HS-5 (cell line): ENCODE results near the gene TBC1D25.
"Not testable (repeated sequence)": the region's sequence is repeated elsewhere in the genome, so short reads cannot be mapped to it uniquely, and the experiment has no call there.

Experiments
- DNase-seq: peaks from one replicate; pipeline ENCODE4 v3.0.0-alpha.2; 2012; ENCODE audit warnings: low read depth

Gene TBC1D25

GRCh38 chrX:48515842-48516241, 23.7 kb upstream of the TBC1D25 start:
- DNase-seq, result no peak

GRCh38 chrX:48516285-48516684, 23.2 kb upstream of the TBC1D25 start:
- no peak for DNase-seq

- no peak for DNase-seq
These were observed 22.5 kb upstream of the TBC1D25 start for GRCh38 chrX:48516987-48517386.

GRCh38 chrX:48519481-48519880, 20.0 kb upstream of the TBC1D25 start:
- not testable (repeated sequence) for DNase-seq

- DNase-seq, result no peak
These were observed 19.1 kb upstream of the TBC1D25 start for GRCh38 chrX:48520455-48520854.

GRCh38 chrX:48520976-48521352, 18.6 kb upstream of the TBC1D25 start:
- DNase-seq, result no peak

- peak; percentile 63 for DNase-seq
These were observed 17.9 kb upstream of the TBC1D25 start, which contains the start of gene EBP for GRCh38 chrX:48521353-48522243. Gene EBP, plus strand, starts transcription at chrX:48521808. Its CDS starts 1,964 bp downstream, at chrX:48523772.

- no peak for DNase-seq
These were observed 17.2 kb upstream of the TBC1D25 start for GRCh38 chrX:48522291-48522690.

GRCh38 chrX:48523682-48524081, 15.8 kb upstream of the TBC1D25 start:
- no peak for DNase-seq

- DNase-seq, result not testable (repeated sequence)
These were observed 13.7 kb upstream of the TBC1D25 start for GRCh38 chrX:48525853-48526252.

GRCh38 chrX:48530736-48531135, 8.8 kb upstream of the TBC1D25 start:
- DNase-seq, result no peak

- peak; percentile 52 for DNase-seq
These were observed 8.1 kb upstream of the TBC1D25 start for GRCh38 chrX:48531358-48531959.

GRCh38 chrX:48532161-48532560, 7.4 kb upstream of the TBC1D25 start:
- no peak for DNase-seq

- DNase-seq, result no peak
These were observed 6.3 kb upstream of the TBC1D25 start for GRCh38 chrX:48533165-48533564.

- no peak for DNase-seq
These were observed 721 bp upstream of the TBC1D25 start for GRCh38 chrX:48538641-48539344.

GRCh38 chrX:48540028-48540375, 488 bp downstream of the TBC1D25 start:
- DNase-seq, result no peak

- DNase-seq, result no peak
These were observed 966 bp downstream of the TBC1D25 start for GRCh38 chrX:48540480-48540879.

- no peak for DNase-seq
These were observed 1.8 kb downstream of the TBC1D25 start for GRCh38 chrX:48541140-48541814.

- DNase-seq, result no peak
These were observed 9.4 kb downstream of the TBC1D25 start for GRCh38 chrX:48548871-48549270.

GRCh38 chrX:48555731-48556325, 16.3 kb downstream of the TBC1D25 start:
- DNase-seq, result not testable (repeated sequence)

GRCh38 chrX:48558271-48558670, 18.8 kb downstream of the TBC1D25 start:
- DNase-seq, result peak; percentile 56

- no peak for DNase-seq
These were observed 20.1 kb downstream of the TBC1D25 start for GRCh38 chrX:48559636-48560035.
